Stimulated activated CD4-positive, alpha-beta T cell treated with anti-CD3 and anti-CD28 coated beads, Interleukin-1b, Interleukin-23, amount 100 ng/mL, for 24 hours (primary cell): ENCODE measurements around the gene LSAMP.

Source experiments
- DNase-seq, 4 experiments: peaks; one replicate each; pipeline ENCODE4 v3.0.0-alpha.2; 2020; ENCODE audit warnings: low read depth in 4 of 4, low spot score in 1 of 4

The LSAMP gene

DNA sequence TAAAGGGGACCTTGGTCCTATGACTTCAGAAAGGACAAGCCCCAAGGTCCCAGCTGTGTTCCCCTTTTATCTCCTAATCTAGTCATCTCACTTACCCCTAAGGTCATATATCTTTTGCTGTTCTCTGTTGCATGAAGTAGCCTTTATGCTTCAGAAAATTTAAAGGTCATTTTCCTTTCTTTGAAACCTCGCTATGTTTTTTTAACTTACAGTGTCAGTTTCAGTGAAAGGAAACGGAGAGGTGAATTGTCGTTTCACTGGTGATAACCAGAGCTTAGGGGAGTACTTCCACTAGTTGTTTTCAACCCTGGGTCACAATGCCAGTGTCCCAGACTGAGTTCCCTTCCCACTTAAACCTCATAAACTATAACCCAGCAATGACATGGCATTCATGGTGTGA lies 464.6 kb downstream of the LSAMP start:
- DNase-seq = no peak

DNA sequence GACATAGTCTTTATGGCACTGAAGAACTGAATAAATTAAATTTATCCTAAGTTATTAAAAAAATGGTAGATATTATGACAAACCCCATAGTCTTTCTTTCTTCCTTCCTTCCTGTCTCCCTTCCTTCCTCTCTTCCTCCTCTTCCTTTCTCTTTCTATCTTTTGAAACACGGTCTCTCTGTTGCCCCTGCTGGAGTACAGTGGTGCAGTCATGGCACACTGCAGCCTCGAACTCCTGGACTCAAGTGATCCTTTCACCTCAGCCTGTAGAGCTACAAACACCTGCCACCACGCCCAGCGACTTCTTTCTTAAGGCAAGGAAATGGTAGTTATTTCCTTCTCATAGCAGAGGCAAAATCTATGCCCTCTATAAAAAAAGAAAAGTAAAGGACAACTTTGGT lies 467.4 kb downstream of the LSAMP start:
- DNase-seq = no peak

DNA sequence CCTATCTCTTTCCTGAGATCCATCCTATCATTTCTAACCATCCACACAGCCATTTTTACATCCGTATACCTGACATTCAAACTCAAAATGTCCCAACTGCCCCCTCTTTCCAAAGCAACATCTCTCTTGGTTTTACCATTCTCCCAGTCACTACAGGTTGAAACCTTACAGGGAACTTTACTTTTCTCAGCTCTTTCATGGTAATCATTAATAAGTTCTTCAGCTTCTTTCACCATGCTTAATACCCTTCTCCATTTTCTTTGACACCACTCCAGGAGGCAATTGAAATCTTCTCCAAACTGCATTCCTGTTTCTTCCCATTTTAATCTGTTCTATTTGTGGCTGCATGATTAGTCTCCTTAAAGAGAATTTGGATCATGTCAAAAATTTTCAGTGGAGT lies 469.5 kb downstream of the LSAMP start:
- no peak for DNase-seq

DNA sequence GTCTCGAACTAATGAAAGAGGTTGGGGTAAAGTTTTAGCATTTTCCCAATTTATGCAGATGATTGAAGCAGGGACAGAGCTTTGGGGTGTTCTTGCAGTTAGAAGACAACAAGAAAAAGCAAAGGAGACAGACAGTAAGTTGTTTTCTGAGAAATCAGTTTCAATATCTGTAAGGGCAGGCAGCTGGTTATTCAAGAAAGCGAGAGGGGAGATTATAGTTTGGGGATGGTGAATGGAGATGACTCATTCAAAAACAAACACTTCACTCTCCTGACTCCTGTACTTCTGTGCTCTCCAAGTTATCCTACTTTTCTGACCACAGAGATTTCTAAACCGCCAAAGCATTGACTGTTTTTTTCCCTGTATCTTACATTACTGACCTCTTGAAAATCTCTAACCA lies 469.9 kb downstream of the LSAMP start:
- DNase-seq = no peak

DNA sequence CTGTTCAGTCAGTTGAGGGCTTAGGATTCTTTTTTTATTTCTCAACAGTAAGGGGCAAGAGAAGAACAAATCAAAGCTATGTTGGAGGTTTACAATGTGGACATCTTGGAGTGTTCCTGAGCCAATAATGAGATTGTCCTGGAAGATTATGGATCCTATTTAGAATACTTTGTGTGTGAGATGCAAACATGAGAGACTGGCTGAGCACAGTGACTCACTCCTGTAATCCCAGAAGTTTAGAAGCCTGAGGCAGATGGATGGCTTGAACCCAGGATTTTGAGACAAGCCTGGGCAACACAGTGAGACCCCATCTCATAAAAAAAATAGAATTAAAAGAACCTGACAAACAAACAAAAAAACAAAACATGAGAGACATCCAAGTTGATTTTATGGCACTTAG lies 470.3 kb downstream of the LSAMP start:
- no peak for DNase-seq

DNA sequence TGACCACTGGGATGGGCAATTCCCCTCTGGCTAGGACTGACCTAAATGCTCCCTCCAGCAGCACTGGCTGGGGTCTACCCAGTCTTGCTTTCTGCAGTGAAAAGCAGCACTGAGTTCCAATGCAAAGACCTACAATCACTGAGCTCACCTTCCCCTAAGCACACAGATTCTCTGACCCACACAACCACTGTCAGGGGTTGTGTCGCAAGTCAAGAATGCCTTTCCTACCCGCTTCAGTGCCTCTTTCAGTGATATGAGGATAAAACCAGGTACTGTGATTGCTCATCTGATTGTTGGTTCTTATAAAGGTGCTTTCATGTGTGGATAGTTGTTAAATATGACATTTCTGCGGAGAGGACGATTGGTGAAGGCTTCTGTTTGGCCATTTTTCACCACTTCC lies 476.4 kb downstream of the LSAMP start:
- DNase-seq = no peak

DNA sequence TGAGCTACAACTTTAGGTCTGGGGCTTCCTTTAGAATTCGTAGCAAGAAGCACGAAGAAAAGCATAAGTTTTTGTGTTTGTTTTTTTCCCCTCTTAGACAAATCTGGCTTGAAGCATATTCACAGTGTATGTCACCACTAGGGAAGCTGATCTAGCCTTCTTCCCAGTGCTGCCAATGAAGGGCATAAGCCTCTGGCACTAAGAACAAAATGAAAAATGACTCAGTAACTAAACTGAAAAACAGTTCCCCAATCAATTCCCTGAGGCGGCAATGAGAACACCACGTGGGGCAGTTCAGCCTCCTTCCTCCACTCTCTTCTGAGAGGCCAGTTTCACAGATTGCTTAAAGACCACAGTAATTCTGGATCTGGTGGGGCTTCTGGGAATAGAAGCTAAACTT lies 483.9 kb downstream of the LSAMP start:
- DNase-seq = no peak

DNA sequence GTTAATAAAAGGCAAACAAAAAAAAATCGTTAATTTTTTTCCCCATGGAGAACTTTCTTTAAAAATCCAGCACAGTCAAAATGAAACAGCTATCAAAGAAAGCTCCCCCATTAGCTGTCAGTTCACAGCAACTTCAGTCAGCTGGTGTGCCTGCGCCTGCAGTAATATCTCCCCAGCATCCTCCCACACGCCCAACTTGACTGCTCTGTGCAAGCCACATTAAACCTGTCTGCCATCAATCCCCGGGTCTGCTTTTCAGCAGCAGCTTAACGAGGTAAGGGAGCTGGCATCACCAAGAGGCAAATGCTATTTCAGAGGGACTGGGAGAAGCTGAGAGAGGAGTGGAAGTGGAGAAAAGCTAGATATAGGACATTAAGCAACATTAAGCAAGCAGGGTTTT lies 484.5 kb downstream of the LSAMP start:
- DNase-seq = no peak

DNA sequence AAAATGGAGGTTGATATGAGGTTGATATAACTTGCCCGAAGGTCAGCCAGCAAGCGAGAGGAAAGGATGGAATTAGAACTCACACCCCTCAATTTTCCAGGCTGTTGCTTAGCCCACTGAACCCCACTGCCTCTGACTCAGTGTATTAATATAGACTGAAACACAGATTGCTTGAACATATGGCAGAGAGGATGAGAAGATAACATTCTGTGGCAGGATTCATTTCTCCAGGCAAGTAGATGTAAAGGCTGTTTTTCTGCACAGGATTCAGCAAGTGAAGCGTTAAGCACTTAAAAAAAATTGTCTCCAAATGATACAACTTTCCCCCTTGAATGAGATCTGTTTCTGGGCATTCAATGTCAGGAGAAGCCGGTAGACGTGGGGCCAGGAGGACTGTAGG lies 486.8 kb downstream of the LSAMP start:
- DNase-seq = no peak

DNA sequence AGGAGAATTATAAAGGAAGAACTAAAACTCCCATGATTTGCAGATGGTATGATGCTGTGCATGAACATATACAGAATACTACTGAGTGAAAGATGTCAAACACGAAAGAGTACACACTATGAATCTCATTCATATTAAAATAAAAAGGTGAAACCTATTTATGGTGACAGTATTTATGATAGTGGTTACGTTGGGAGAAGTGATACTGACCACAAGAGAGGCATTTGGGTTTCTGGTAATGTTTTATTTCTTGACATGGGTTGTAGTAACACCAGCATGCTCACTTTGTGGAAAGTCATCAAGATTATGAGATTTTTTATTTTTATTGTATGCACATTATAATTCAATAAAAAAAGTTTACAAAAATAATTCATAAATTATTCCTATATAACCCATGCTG lies 498.0 kb downstream of the LSAMP start:
- no peak for DNase-seq

DNA sequence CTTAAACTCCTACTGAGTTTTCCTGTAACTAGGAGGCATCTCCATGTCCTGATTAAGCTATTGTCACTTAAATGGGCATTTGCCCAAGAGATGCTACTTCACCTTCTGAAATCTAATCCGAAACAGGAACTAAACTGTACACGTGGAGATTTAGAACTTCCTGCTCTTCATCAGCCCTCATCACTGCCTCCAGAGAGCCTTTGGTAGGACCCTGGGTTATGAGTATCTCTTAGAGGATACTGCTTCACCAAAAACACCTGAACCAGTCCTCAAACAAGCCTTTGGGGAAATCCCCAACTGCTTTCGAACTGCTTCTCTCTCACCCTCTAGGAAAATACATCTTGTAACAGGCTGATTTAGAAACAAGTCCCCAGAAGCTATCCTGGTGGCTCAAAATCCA lies 501.7 kb downstream of the LSAMP start:
- DNase-seq = no peak

DNA sequence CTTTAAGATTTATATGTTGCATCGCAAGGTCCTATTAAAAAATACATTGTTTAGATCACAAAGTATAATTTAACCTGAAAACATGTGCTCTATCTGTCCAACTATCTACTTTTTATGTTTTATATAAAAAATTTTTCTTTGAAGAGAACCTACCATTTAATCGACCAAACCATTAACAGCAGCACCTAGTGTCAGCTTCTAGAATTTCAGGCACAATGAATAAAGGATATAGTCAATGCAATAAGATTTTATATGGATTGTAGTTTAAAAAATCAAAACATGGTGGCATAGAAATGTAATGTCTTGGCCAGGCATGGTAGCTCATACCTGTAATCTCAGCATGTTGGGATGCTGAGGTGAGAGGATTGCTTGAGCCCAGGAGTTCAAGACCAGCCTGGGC lies 508.2 kb downstream of the LSAMP start:
- DNase-seq = no peak

DNA sequence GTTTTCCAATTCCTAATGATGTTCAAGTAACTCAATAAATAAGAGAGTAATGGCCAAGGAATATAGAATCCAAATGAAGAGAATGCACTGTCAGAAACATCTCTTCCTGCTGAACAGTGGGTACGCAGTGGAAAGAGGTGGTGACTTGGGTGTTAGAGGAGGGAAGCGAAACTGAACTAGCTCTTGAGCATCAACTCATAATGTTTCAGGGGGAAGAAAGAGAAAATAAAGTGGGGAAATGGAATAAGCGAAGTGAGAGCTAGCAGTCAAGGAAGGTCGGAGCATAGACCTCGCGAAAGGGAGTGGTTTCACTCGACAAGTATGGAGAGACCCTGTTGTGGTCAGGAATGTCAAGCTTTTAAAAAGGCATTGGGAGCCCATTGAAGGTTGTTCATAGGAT lies 512.5 kb downstream of the LSAMP start:
- no peak for DNase-seq

DNA sequence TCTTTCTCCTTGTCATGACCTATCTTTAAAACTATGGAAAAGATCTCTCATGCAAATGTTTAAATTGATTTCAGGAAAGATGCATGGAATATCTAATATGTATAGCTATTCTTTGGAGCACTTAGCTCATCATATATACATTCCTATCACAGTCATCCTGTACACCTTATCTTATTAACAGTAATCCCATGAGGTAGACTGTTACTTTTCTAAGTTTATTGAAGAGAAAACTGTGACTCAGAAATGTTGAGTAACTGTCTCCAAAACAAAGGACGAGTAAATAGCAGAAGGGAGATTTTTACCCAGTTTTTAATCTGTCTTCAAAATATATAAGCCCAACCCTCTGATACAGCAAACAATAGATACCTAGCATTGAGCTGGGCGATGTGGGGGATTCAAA lies 513.7 kb downstream of the LSAMP start:
- no peak for DNase-seq

DNA sequence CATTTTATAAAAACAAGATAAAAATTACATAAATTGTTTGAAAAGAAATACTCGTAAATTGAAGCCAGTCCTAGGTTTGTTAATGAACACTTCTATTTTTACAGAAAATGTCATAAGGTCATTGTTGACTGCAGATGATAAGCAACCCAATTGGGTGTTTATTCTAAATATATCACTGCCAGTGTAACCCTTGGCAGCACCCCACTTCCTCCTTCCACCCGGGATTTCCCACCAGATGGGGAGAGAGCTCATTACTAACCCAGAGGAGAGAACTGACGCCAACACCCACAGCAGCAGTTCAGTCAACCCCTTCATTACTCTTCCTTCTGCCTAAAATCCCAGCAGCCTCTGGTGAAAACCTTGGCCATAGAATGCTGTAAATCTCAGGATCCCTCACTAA lies 514.4 kb downstream of the LSAMP start:
- DNase-seq = no peak

DNA sequence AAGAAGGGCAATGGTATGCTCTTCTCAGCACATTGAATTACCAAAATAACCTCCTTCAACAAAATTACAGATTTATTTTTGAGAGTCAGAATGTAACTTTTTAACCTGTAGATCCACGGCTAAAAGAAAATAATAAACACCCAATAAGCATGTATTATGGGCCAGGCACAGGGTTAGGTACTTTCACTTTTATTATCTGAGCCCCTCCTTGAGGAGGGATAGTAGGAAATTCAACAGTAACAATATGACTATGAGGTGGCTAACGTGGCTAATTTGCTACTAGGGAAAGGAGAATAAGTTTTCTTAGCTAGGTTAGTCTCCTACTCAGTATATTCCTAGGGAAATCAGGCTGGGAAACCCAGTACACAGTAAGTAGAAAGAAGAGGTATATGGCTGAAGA lies 515.1 kb downstream of the LSAMP start:
- no peak for DNase-seq

DNA sequence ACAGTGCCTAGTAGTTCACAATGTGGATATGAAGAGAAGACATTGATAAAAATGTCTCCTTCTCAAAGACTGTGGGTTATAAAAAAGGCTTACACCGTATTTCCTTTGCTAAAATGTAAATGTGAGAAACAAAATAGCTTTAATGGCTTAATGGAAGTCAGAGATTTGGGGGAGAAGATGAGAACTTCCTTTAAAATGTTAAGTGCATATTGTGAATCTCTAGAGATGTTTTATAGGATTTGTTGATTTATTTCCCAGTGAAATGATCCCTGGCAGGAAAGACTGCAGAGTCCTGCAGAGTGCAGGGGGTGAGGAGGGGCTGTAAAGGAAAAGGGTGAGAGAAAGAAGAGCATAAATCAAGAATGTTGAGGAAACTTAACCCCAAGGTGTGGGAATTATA lies 516.9 kb downstream of the LSAMP start:
- DNase-seq = no peak

DNA sequence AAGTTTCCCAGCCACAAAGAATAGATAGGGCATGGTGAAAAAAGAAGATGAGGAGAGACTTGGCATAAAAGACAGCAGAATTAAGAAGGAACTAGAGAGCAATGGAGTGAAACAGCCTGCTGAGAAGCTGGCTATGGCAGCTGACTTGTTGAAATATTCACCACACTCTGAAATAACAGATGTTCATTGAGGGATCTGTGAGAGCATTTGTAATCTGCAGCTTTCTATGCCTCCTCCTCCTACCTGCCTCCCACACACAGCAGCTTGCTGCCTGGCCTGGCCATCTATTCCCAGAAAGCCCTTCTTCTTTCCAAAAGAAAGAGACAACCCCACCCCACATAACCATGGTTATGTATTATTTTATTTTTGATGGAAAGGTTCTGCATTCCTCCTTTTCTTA lies 518.1 kb downstream of the LSAMP start:
- no peak for DNase-seq

DNA sequence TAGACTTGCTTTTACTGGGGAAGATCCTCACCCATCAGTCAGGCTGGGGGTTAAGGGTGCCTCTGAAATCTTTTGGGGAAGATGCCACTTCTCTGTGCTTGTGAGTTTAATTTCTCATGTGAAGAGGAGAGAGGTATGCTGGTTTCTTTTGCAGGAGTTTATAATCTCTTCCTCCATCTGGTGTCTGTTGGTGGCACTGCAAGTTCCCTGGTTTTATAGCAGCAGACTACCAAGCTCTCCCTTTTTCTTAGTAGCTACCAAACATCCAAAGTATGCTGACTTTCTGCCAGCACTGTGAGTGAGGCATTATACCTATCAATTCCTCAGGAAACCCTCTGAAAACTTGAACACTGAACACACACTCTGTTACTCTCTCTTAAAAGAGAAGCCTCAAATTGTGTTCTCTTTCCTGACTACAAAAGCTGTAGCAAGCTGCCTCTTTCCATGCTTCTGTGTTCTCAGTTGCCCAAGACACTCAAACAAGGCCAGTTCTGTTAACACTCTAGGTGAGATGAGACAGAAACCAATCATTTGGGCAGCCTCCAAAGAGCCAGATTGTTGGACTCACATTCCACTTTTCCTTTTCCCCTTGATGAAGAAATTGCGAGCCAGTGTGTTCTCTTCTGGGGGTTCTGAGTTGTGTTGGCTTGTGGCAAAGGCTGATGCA lies 522.5 kb downstream of the LSAMP start:
- DNase-seq = no peak

DNA sequence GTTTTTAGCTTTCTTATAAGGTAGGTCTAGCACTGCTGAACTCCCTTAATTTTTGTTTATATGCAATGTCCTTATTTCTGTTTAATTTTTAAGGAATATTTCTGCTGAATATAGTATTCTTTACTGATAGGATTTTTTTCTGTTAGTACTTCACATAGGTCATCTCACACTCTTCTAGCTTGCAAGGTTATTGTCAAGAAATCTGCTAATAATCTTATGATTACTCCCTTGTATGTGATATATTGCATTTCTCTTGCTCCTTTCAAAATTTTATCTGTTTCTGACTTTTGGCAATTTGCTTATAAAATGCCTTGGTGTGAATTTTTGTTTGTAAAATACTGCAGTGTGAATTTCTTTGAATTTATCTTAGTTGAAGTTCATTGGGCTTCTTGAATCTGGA lies 523.6 kb downstream of the LSAMP start:
- no peak for DNase-seq

DNA sequence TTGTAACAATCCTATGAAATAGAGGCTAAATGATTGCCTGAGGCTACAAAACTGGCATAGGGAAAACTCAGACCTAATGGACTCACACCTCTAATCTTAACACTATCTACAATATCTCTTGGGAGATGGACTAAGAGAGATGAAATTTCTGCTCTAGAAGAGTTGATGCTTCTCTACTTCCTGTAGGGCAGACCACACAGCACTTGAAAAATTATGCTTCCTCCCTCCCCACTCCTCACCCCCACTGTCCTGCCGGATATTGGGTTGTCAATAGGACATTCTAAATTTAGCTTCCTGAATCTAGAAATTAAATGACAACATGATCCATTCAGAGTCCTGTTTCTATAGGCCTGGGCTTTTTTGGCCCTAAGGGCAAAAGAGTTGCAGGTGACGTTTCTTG lies 526.4 kb downstream of the LSAMP start:
- no peak for DNase-seq

DNA sequence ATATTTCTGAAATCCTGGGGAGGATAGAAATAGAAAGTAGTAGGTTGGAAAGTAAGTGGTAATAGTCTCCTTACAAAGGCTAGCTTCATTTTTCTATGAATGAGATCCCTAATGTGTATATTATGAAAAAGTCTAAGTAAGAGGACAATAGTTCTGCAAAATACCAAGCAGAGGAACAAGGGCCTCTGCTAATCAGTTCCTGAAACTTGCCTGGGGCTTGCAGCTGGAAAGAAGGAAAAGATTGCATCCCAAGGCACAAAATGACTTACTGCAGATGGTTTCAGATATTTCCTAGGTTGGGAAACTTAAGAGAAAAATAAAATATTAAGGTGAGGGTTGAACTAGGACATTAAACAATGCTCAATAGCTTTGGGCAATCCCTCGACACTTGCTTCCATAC lies 528.4 kb downstream of the LSAMP start:
- DNase-seq = no peak

DNA sequence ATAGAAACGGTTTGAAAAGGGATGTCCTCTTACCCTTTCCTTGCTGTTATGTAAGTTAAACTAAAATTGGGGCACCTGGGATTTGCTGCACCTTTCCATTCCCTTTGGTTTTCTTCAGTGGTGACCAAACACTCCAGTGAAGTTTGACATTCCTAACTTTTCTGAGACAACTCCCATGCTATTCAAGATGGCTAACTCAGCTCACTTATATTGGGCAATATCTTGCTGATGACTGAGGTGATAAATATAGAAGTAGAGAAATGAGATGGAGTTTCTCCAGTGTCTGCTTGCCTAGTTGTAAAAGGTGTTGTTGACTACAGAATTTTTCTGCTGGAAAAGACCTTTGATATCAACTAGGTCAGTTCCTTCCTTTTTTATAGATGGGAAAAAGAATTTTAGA lies 530.2 kb downstream of the LSAMP start:
- no peak for DNase-seq
